ENCODE data around the gene PFDN4. TPM values are rescaled to one million over a fixed set of nuclear protein-coding genes. Genes with fewer than 3 reads are reported as not detected.

Gene PFDN4
- total and polyA plus RNA-seq, 3 donors from 2014 or later, result 32.8 to 67.3 (median 44.9) TPM

GRCh38 chr20:54250691-54251090, 42.8 kb downstream of the PFDN4 start:
- WGBS, 2 donors, result 71 to 75% methylated on average over 3 to 4 of the region's 10 CpGs
- H3K27me3 ChIP-seq, result no peaks in the 10 kb centered on the region
- H3K27ac ChIP-seq, result no peak overlapping the region
- no peaks in the 10 kb centered on the region for H3K36me3 ChIP-seq (ENCODE audit: low read depth, missing control alignments)
- H3K4me1 ChIP-seq, result no peaks in the 10 kb centered on the region
- DNase-seq, result no peak
- no peaks in the 10 kb centered on the region for H3K9me3 ChIP-seq
- intact Hi-C loops (cut with DNase I; ENCODE audit: low total_unique reads), result no loop called here
- H3K4me3 ChIP-seq, result no peak overlapping the region
- TF ChIP-seq POLR2A (IDR thresholded peaks at IDR 0.05), result no peak
- TF ChIP-seq, protein P1, sequence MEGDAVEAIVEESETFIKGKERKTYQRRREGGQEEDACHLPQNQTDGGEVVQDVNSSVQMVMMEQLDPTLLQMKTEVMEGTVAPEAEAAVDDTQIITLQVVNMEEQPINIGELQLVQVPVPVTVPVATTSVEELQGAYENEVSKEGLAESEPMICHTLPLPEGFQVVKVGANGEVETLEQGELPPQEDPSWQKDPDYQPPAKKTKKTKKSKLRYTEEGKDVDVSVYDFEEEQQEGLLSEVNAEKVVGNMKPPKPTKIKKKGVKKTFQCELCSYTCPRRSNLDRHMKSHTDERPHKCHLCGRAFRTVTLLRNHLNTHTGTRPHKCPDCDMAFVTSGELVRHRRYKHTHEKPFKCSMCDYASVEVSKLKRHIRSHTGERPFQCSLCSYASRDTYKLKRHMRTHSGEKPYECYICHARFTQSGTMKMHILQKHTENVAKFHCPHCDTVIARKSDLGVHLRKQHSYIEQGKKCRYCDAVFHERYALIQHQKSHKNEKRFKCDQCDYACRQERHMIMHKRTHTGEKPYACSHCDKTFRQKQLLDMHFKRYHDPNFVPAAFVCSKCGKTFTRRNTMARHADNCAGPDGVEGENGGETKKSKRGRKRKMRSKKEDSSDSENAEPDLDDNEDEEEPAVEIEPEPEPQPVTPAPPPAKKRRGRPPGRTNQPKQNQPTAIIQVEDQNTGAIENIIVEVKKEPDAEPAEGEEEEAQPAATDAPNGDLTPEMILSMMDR (IDR thresholded peaks at IDR 0.05), result no peak

GRCh38 chr20:54251096-54251495, 43.2 kb downstream of the PFDN4 start:
- no peaks in the 10 kb centered on the region for H3K36me3 ChIP-seq (ENCODE audit: low read depth, missing control alignments)
- 64 to 72% methylated on average over 3 of the region's 3 CpGs for WGBS, 2 donors
- H3K9me3 ChIP-seq, result no peaks in the 10 kb centered on the region
- no peaks in the 10 kb centered on the region for H3K27me3 ChIP-seq
- TF ChIP-seq POLR2A (IDR thresholded peaks at IDR 0.05), result no peak
- TF ChIP-seq, protein P1 (IDR thresholded peaks at IDR 0.05), result no peak
- no peaks in the 10 kb centered on the region for H3K4me1 ChIP-seq
- intact Hi-C loops (cut with DNase I; ENCODE audit: low total_unique reads), result no loop called here
- no peak for DNase-seq
- H3K4me3 ChIP-seq, result no peak overlapping the region
- no peak overlapping the region for H3K27ac ChIP-seq

- intact Hi-C loops (cut with DNase I; ENCODE audit: low total_unique reads), result no loop called here
- no peak for TF ChIP-seq POLR2A (IDR thresholded peaks at IDR 0.05)
- TF ChIP-seq, protein P1 (IDR thresholded peaks at IDR 0.05), result no peak
- H3K4me3 ChIP-seq, result no peak overlapping the region
- H3K4me1 ChIP-seq, result no peaks in the 10 kb centered on the region
- no peaks in the 10 kb centered on the region for H3K27me3 ChIP-seq
- no peak overlapping the region for H3K27ac ChIP-seq
- H3K36me3 ChIP-seq (ENCODE audit: low read depth, missing control alignments), result no peaks in the 10 kb centered on the region
- H3K9me3 ChIP-seq, result no peaks in the 10 kb centered on the region
- DNase-seq, result no peak
- 72 to 74% methylated on average over 4 of the region's 4 CpGs for WGBS, 2 donors
These were observed 46.7 kb downstream of the PFDN4 start for GRCh38 chr20:54254596-54254995.

GRCh38 chr20:54255157-54255556, 47.3 kb downstream of the PFDN4 start:
- DNase-seq, result no peak
- WGBS, 2 donors, result 71 to 77% methylated on average over 5 of the region's 5 CpGs

DNA sequence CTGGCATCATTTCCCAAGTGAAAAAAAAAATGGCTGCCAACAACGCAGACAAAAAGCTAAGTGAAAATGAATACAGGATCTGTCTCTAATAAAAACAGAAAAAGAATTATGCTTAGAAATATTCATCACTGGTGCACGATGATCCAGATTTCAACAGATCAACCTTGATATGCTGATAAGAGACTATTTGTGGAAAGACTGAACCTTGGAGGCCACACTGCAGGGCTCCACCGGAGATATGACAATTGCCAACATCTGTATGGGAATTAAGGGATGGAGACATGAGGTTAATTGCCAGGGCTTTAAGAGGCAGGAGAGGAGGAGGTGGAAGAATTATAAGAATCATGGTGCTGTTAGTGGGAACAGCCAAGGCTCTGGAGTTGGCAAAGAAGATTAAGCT, 48.3 kb downstream of the PFDN4 start:
- H3K9me3 ChIP-seq, result no peaks in the 10 kb centered on the region
- TF ChIP-seq POLR2A (IDR thresholded peaks at IDR 0.05), result no peak
- TF ChIP-seq, protein P1 (IDR thresholded peaks at IDR 0.05), result no peak
- WGBS, 2 donors, result 65 to 74% methylated on average over 3 of the region's 3 CpGs
- H3K27ac ChIP-seq, result no peak overlapping the region
- H3K27me3 ChIP-seq, result no peaks in the 10 kb centered on the region
- intact Hi-C loops (cut with DNase I; ENCODE audit: low total_unique reads), result no loop called here
- no peaks in the 10 kb centered on the region for H3K4me1 ChIP-seq
- no peak overlapping the region for H3K4me3 ChIP-seq
- no peak for DNase-seq
- no peaks in the 10 kb centered on the region for H3K36me3 ChIP-seq (ENCODE audit: low read depth, missing control alignments)

More at GRCh38 chr20:54255157-54255556, 47.3 kb downstream of the PFDN4 start:
- intact Hi-C loops (cut with DNase I; ENCODE audit: low total_unique reads), result no loop called here
- Histone ChIP-seq H3K27me3 (no peaks in the 10 kb centered on the region), H3K36me3 (ENCODE audit: low read depth, missing control alignments) (no peaks in the 10 kb centered on the region), H3K27ac (no peak overlapping the region), H3K9me3 (no peaks in the 10 kb centered on the region), H3K4me1 (no peaks in the 10 kb centered on the region), H3K4me3 (no peak overlapping the region)
- TF ChIP-seq, protein P1 (IDR thresholded peaks at IDR 0.05), result no peak
- TF ChIP-seq POLR2A (IDR thresholded peaks at IDR 0.05), result no peak

Measured in testis (tissue), 3 donors.